Measurements from ENCODE around the gene TMEM30A. TPM values are rescaled to one million over a fixed set of nuclear protein-coding genes. Genes with fewer than 3 reads are reported as not detected.

TMEM30A gene
- total RNA-seq, 2 donors from 2014 or later = 20.8 to 60.7 TPM

- 71 to 76% methylated on average over 2 of the region's 2 CpGs for WGBS, 2 donors
- intact Hi-C loops (cut with DNase I) = no loop called here
These were observed 42.1 kb upstream of the TMEM30A start for GRCh38 chr6:75326557-75327258.

DNA sequence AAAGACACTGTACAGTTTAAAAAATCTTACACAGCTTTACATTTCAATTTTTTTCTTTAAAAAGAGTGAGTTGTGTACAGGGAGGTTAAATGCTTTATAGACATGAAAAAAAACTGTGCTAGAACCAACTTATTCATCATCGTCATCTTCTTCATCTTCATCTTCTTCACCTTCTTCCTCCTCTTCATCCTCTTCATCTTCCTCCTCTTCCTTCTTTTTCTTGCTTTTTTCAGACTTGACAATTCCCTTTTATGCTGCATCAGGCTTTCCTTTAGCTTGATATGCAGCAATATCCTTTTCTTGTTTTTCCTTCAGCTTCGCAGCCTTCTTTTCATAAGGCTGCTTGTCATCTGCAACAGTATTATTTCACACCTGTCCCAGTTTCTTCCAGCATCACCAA lies 34.3 kb upstream of the TMEM30A start:
- intact Hi-C loops (cut with DNase I) = no loop called here
- DNase-seq (no peak), ATAC-seq (no peak)
- TF ChIP-seq, protein P1, sequence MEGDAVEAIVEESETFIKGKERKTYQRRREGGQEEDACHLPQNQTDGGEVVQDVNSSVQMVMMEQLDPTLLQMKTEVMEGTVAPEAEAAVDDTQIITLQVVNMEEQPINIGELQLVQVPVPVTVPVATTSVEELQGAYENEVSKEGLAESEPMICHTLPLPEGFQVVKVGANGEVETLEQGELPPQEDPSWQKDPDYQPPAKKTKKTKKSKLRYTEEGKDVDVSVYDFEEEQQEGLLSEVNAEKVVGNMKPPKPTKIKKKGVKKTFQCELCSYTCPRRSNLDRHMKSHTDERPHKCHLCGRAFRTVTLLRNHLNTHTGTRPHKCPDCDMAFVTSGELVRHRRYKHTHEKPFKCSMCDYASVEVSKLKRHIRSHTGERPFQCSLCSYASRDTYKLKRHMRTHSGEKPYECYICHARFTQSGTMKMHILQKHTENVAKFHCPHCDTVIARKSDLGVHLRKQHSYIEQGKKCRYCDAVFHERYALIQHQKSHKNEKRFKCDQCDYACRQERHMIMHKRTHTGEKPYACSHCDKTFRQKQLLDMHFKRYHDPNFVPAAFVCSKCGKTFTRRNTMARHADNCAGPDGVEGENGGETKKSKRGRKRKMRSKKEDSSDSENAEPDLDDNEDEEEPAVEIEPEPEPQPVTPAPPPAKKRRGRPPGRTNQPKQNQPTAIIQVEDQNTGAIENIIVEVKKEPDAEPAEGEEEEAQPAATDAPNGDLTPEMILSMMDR (IDR thresholded peaks at IDR 0.05) = no peak
- no peak for TF ChIP-seq POLR2A (IDR thresholded peaks at IDR 0.05)
- Histone ChIP-seq H3K27me3 (no peaks in the 10 kb centered on the region), H3K36me3 (replicated peaks in 1 of 2; ENCODE audit: insufficient read depth in 1 of 2, low read depth in 2 of 2) (no peaks in the 10 kb centered on the region), H3K4me3 (no peak overlapping the region), H3K9me3 (no peaks in the 10 kb centered on the region), H3K4me1 (no peaks in the 10 kb centered on the region), H3K27ac (no peak overlapping the region)
- 70 to 98% methylated on average over 2 of the region's 2 CpGs for WGBS, 2 donors

More at GRCh38 chr6:75326557-75327258, 42.1 kb upstream of the TMEM30A start:
- no peaks in the 10 kb centered on the region for H3K4me1 ChIP-seq
- no peak overlapping the region for H3K4me3 ChIP-seq
- no peaks in the 10 kb centered on the region for H3K9me3 ChIP-seq
- DNase-seq (no peak), ATAC-seq (no peak)
- H3K27ac ChIP-seq = no peak overlapping the region
- H3K36me3 ChIP-seq (replicated peaks in 1 of 2; ENCODE audit: insufficient read depth in 1 of 2, low read depth in 2 of 2) = no peaks in the 10 kb centered on the region
- TF ChIP-seq POLR2A (IDR thresholded peaks at IDR 0.05) = no peak
- TF ChIP-seq, protein P1 (IDR thresholded peaks at IDR 0.05) = no peak
- no peaks in the 10 kb centered on the region for H3K27me3 ChIP-seq

DNA sequence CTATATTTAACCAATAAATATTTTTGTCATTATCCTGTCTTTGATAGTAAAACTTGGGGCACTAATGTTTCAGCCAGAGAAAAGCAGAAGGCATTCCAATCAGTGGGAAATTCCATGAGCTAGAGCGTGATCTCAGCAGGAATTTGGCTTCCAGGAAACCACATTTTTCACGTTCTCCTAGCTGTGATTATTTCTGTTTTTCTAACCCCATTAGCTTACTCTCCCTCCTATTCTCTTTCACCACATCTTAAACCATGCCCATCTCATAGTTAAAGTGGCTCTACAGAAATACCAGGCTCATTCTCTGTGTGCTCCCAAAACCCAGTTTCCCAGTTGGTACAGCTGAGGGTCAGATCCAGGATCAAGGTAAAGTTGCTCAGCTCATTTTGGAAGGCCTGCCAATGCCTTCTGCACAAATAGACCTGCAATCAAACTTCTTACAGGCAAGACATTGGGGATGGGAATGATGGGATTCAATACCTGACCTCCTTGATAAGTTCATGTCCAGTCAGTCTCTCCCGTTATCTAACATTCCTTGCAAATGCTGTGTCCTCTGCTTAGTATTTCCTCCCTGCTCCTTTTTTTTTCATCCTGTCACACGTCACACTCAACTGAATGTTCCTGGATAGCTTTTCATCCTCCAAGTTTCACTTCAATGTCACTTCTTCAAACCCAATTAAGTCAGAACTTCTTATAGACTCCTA lies 33.1 kb upstream of the TMEM30A start:
- Histone ChIP-seq H3K4me1 (no peaks in the 10 kb centered on the region), H3K9me3 (no peaks in the 10 kb centered on the region), H3K27me3 (no peaks in the 10 kb centered on the region), H3K4me3 (no peak overlapping the region), H3K36me3 (replicated peaks in 1 of 2; ENCODE audit: insufficient read depth in 1 of 2, low read depth in 2 of 2) (no peaks in the 10 kb centered on the region), H3K27ac (no peak overlapping the region)
- TF ChIP-seq POLR2A (IDR thresholded peaks at IDR 0.05) = no peak
- DNase-seq = no peak
- no peak for ATAC-seq
- WGBS, 2 donors = 69 to 77% methylated on average over 4 of the region's 4 CpGs
- intact Hi-C loops (cut with DNase I) = no loop called here

GRCh38 chr6:75315978-75316377 lies 31.4 kb upstream of the TMEM30A start:
- ATAC-seq = no peak
- Histone ChIP-seq H3K4me3 (no peak overlapping the region), H3K36me3 (replicated peaks in 1 of 2; ENCODE audit: insufficient read depth in 1 of 2, low read depth in 2 of 2) (no peaks in the 10 kb centered on the region), H3K27me3 (no peaks in the 10 kb centered on the region), H3K9me3 (no peaks in the 10 kb centered on the region), H3K27ac (no peak overlapping the region), H3K4me1 (no peaks in the 10 kb centered on the region)
- intact Hi-C loops (cut with DNase I) = no loop called here
- no peak for DNase-seq
- TF ChIP-seq POLR2A (IDR thresholded peaks at IDR 0.05) = no peak
- TF ChIP-seq, protein P1 (IDR thresholded peaks at IDR 0.05) = no peak

GRCh38 chr6:75308250-75308988 lies 23.8 kb upstream of the TMEM30A start:
- no peak for DNase-seq
- H3K4me1 ChIP-seq = no peaks in the 10 kb centered on the region
- TF ChIP-seq, protein P1 (IDR thresholded peaks at IDR 0.05) = no peak
- no peak for TF ChIP-seq POLR2A (IDR thresholded peaks at IDR 0.05)
- no peaks in the 10 kb centered on the region for H3K9me3 ChIP-seq
- intact Hi-C loops (cut with DNase I) = no loop called here
- no peaks in the 10 kb centered on the region for H3K36me3 ChIP-seq (replicated peaks in 1 of 2; ENCODE audit: insufficient read depth in 1 of 2, low read depth in 2 of 2)
- ATAC-seq = no peak
- H3K4me3 ChIP-seq = no peak overlapping the region
- 69 to 75% methylated on average over 11 of the region's 11 CpGs for WGBS, 2 donors
- no peaks in the 10 kb centered on the region for H3K27me3 ChIP-seq
- no peak overlapping the region for H3K27ac ChIP-seq

All from body of pancreas (tissue), 4 donors.